ENCODE results near the gene RNU4-1. TPM values are rescaled to one million over a fixed set of nuclear protein-coding genes. Genes with fewer than 3 reads are reported as not detected.

RNU4-1 gene
- total and polyA plus RNA-seq, 4 donors, result under 0.01 to 26.0 (median under 0.01) TPM; not detected in 1

GRCh38 chr12:120265473-120266179 lies 27.4 kb downstream of the RNU4-1 start, which contains the start of gene PXN:
Gene PXN (minus strand): TSS chr12:120265730. CDS start chr12:120265629, 101 bp downstream.
- DNase-seq (ENCODE audit: low spot score), result peak; percentile 93
- no peaks in the 10 kb centered on the region for H3K36me3 ChIP-seq (ENCODE audit: control insufficient read depth in 4 of 4, insufficient read depth in 3 of 4, low read depth in 1 of 4, low read length in 3 of 4)
- no peaks in the 10 kb centered on the region for H3K9me3 ChIP-seq (ENCODE audit: control insufficient read depth in 4 of 4, low read length in 3 of 4)
- peaks cover 4 to 48% (median 29%) of the 10 kb centered on the region in 4 donors for H3K4me1 ChIP-seq (ENCODE audit: control insufficient read depth in 4 of 4, insufficient read depth in 4 of 4, low read length in 3 of 4)
- no peaks in the 10 kb centered on the region for H3K27me3 ChIP-seq (ENCODE audit: control insufficient read depth in 4 of 4, insufficient read depth in 4 of 4, low read length in 3 of 4)
- H3K4me3 ChIP-seq (ENCODE audit: low read depth in 1 of 3, low read length in 3 of 3), result peak within 1 kb of the TSS; percentile 72 to 90 (median 73)
- peak within 1 kb of the TSS; percentile 67 to 84 for H3K27ac ChIP-seq (ENCODE audit: low read depth in 1 of 2, low read length in 2 of 2)
- peak within 1 kb of the TSS; percentile 71 to 90 for H3K9ac ChIP-seq (ENCODE audit: low read depth in 1 of 2, low read length in 2 of 2)
- TF ChIP-seq CTCF (IDR thresholded peaks at IDR 0.05; ENCODE audit: low read depth, low read length, missing input control) (peak; percentile 91), RXRA (IDR thresholded peaks at IDR 0.05) (peak in 1 of 2 donors; percentile 19), TAF1 (conservative IDR thresholded peaks at IDR 0.05) (no peak), RAD21 (IDR thresholded peaks at IDR 0.05) (peak; percentile 75 to 79), EGR1 (IDR thresholded peaks at IDR 0.05; ENCODE audit: low read depth in 2 of 2) (peak in 1 of 2 donors; percentile 45), SP1 (IDR thresholded peaks at IDR 0.05) (peak; percentile 16)
- under 1% methylated on average over 81 of the region's 81 CpGs for WGBS

GRCh38 chr12:120264904-120265472 lies 28.0 kb downstream of the RNU4-1 start:
- Histone ChIP-seq H3K9me3 (ENCODE audit: control insufficient read depth in 4 of 4, low read length in 3 of 4) (no peaks in the 10 kb centered on the region), H3K4me1 (ENCODE audit: control insufficient read depth in 4 of 4, insufficient read depth in 4 of 4, low read length in 3 of 4) (peaks cover 4 to 48% (median 29%) of the 10 kb centered on the region in 4 donors)
- no peak for DNase-seq (ENCODE audit: low spot score)

More at GRCh38 chr12:120264904-120265472, 28.0 kb downstream of the RNU4-1 start:
- Histone ChIP-seq H3K36me3 (ENCODE audit: control insufficient read depth in 4 of 4, insufficient read depth in 3 of 4, low read depth in 1 of 4, low read length in 3 of 4) (no peaks in the 10 kb centered on the region), H3K27ac (ENCODE audit: low read depth in 1 of 2, low read length in 2 of 2) (peak overlapping the region; percentile 67 to 84), H3K27me3 (ENCODE audit: control insufficient read depth in 4 of 4, insufficient read depth in 4 of 4, low read length in 3 of 4) (no peaks in the 10 kb centered on the region), H3K9ac (ENCODE audit: low read depth in 1 of 2, low read length in 2 of 2) (peak overlapping the region; percentile 71 to 90), H3K4me3 (ENCODE audit: low read depth in 1 of 3, low read length in 3 of 3) (peak overlapping the region; percentile 72 to 90 (median 73))
- no peak for TF ChIP-seq ATF3 (IDR thresholded peaks at IDR 0.05)
- TF ChIP-seq CTCF (IDR thresholded peaks at IDR 0.05; ENCODE audit: low read depth, low read length, missing input control), result no peak
- TF ChIP-seq FOXA2 (IDR thresholded peaks at IDR 0.05), result no peak
- no peak for TF ChIP-seq RAD21 (IDR thresholded peaks at IDR 0.05)
- TF ChIP-seq MAX (IDR thresholded peaks at IDR 0.05), result no peak
- TF ChIP-seq SP1 (IDR thresholded peaks at IDR 0.05), result no peak
- no peak for TF ChIP-seq TAF1 (conservative IDR thresholded peaks at IDR 0.05)
- 7% methylated on average over 29 of the region's 29 CpGs for WGBS
